ENCODE data around the gene HOXD3.

The HOXD3 gene

GRCh38 chr2:176122052-176122682 is 34.9 kb upstream of the HOXD3 start:
- DNase-seq: no peak

- no peak for DNase-seq
Measured at GRCh38 chr2:176122683-176123410, 34.3 kb upstream of the HOXD3 start, which contains the start of gene HOXD9. HOXD9 (plus strand) TSS chr2:176122719; CDS start chr2:176122769, 50 bp downstream.

- no peak for DNase-seq
Measured at GRCh38 chr2:176123411-176124109, 33.5 kb upstream of the HOXD3 start.

- DNase-seq: no peak
Measured at GRCh38 chr2:176124110-176124946, 32.8 kb upstream of the HOXD3 start.

GRCh38 chr2:176124947-176125771 is 31.9 kb upstream of the HOXD3 start:
- no peak for DNase-seq

- DNase-seq: no peak
Measured at GRCh38 chr2:176125772-176126054, 31.4 kb upstream of the HOXD3 start.

GRCh38 chr2:176126929-176127773 is 30.0 kb upstream of the HOXD3 start:
- peak; percentile 66 for DNase-seq

- DNase-seq: no peak
Measured at GRCh38 chr2:176127774-176128072, 29.4 kb upstream of the HOXD3 start.

GRCh38 chr2:176128172-176128981 is 28.7 kb upstream of the HOXD3 start:
- no peak for DNase-seq

GRCh38 chr2:176128982-176129796 is 27.9 kb upstream of the HOXD3 start, which contains the start of gene HOXD8:
HOXD8 (plus strand) TSS chr2:176129705; CDS start chr2:176130367, 662 bp downstream.
- DNase-seq: no peak

GRCh38 chr2:176129813-176130146 is 27.3 kb upstream of the HOXD3 start:
- DNase-seq: no peak

GRCh38 chr2:176130147-176130956 is 26.8 kb upstream of the HOXD3 start:
- no peak for DNase-seq

- no peak for DNase-seq
Measured at GRCh38 chr2:176130957-176131847, 25.9 kb upstream of the HOXD3 start.

GRCh38 chr2:176131848-176132158 is 25.3 kb upstream of the HOXD3 start:
- no peak for DNase-seq

GRCh38 chr2:176132205-176133171 is 24.6 kb upstream of the HOXD3 start:
- DNase-seq: no peak

- no peak for DNase-seq
Measured at GRCh38 chr2:176133389-176133788, 23.7 kb upstream of the HOXD3 start.

GRCh38 chr2:176134035-176134434 is 23.1 kb upstream of the HOXD3 start:
- DNase-seq: no peak

Data from activated gamma-delta T cell treated with Interleukin-2 at 50 U/mL for 16 hours (primary cell).